GM03348 (cell line): Measurements from ENCODE around the gene RDH8.
"Not testable (repeated sequence)": the region's sequence is repeated elsewhere in the genome, so short reads cannot be mapped to it uniquely, and the experiment has no call there.

ENCODE experiments used
- DNase-seq: peaks from one replicate; pipeline ENCODE4 v3.0.0; 2012; ENCODE audit warnings: low spot score

RDH8 gene

GRCh38 chr19:10005632-10006334 is 7.5 kb upstream of the RDH8 start:
- DNase-seq: no peak

GRCh38 chr19:10006335-10006708 is 7.0 kb upstream of the RDH8 start:
- DNase-seq: peak; percentile 72

GRCh38 chr19:10006752-10007323 is 6.4 kb upstream of the RDH8 start:
- DNase-seq: no peak

GRCh38 chr19:10007371-10008183 is 5.7 kb upstream of the RDH8 start:
- DNase-seq: peak; percentile 51

- no peak for DNase-seq
These were observed 5.0 kb upstream of the RDH8 start for GRCh38 chr19:10008184-10008765.

- DNase-seq: no peak
These were observed 3.5 kb upstream of the RDH8 start for GRCh38 chr19:10009714-10010224.

GRCh38 chr19:10010247-10010691 is 3.0 kb upstream of the RDH8 start, which contains the start of gene COL5A3:
TSS of gene COL5A3 (minus strand) at chr19:10010504. CDS start at chr19:10010385, 119 bp downstream.
- DNase-seq: peak; percentile 95

GRCh38 chr19:10010939-10011338 is 2.3 kb upstream of the RDH8 start:
- no peak for DNase-seq

GRCh38 chr19:10011974-10012373 is 1.3 kb upstream of the RDH8 start:
- no peak for DNase-seq

- no peak for DNase-seq
These were observed 743 bp downstream of the RDH8 start for GRCh38 chr19:10013834-10014618.

- DNase-seq: no peak
These were observed 5.0 kb downstream of the RDH8 start for GRCh38 chr19:10018263-10018662.

GRCh38 chr19:10018786-10019185 is 5.5 kb downstream of the RDH8 start:
- DNase-seq: no peak

- no peak for DNase-seq
These were observed 6.0 kb downstream of the RDH8 start for GRCh38 chr19:10019246-10019645.

- DNase-seq: no peak
These were observed 7.6 kb downstream of the RDH8 start for GRCh38 chr19:10020851-10021250.

GRCh38 chr19:10021446-10021845 is 8.2 kb downstream of the RDH8 start:
- DNase-seq: no peak

GRCh38 chr19:10021863-10022262 is 8.6 kb downstream of the RDH8 start:
- DNase-seq: no peak

GRCh38 chr19:10023096-10023495 is 9.8 kb downstream of the RDH8 start:
- DNase-seq: not testable (repeated sequence)

GRCh38 chr19:10026744-10027143 is 13.5 kb downstream of the RDH8 start:
- no peak for DNase-seq

GRCh38 chr19:10027158-10027997 is 14.1 kb downstream of the RDH8 start:
- DNase-seq: peak; percentile 99

- DNase-seq: no peak
These were observed 20.3 kb downstream of the RDH8 start for GRCh38 chr19:10033614-10034013.
